Activated CD4-positive, alpha-beta T cell treated with anti-CD3 and anti-CD28 coated beads, Interleukin-2, Interleukin-4, amounts not matched to agents 100 ng/mL and 50 ng/mL, durations not matched to agents 16 hours and 8 hours (primary cell): Measurements from ENCODE around the gene FHIP1B.
"Not testable (repeated sequence)": the region's sequence is repeated elsewhere in the genome, so short reads cannot be mapped to it uniquely, and the experiment has no call there.

ENCODE experiments used
- DNase-seq: peaks from one replicate; pipeline ENCODE4 v3.0.0-alpha.2; 2020; ENCODE audit warnings: low spot score

The FHIP1B gene

GRCh38 chr11:6234387-6235107, at the start of gene FHIP1B:
TSS of gene FHIP1B (minus strand) at chr11:6234636. CDS start at chr11:6224516, 10,120 bp downstream.
- DNase-seq, result peak; percentile 100

- no peak for DNase-seq
Observed at GRCh38 chr11:6283453-6284023, 49.1 kb upstream of the FHIP1B start.

DNA sequence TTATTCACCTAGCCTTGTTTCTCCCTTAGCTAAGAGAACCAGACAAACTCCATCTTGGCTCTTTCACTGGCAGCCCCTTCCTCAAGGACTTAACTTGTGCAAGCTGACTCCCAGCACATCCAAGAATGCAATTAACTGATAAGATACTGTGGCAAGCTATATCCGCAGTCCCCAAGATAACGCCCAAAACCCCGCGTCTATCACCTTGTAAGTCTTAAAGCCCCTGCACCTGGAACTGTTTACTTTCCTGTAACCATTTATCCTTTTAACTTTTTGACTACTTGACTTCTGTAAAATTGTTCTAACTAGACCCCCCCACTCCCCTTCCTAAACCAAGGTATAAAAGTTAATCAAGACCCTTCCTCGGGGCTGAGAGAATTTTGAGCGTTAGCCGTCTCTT, 46.4 kb upstream of the FHIP1B start:
- not testable (repeated sequence) for DNase-seq

DNA sequence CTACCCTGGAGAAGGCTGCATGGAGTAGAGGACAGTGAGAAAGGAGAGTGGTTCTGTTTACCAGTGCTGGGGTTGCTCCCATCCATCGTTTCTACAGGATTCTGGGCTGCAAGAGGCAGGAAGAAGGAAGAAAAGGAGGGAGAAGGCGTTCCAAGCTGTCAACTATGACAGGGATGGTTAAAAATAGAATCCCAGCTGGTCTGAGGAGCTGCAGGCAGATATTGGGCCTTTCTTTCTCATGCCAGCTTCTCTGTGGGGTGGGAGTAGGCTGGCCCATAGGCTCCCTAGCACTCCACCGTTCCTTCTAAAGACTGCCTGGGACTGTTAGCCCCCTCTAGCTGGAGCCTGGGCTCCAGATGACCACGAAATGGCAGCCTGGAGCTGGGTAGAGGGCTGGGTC, 38.8 kb upstream of the FHIP1B start:
- no peak for DNase-seq

- no peak for DNase-seq
Observed at GRCh38 chr11:6271598-6271997, 37.2 kb upstream of the FHIP1B start.

- DNase-seq, result no peak
Observed at GRCh38 chr11:6270584-6271246, 36.3 kb upstream of the FHIP1B start.

DNA sequence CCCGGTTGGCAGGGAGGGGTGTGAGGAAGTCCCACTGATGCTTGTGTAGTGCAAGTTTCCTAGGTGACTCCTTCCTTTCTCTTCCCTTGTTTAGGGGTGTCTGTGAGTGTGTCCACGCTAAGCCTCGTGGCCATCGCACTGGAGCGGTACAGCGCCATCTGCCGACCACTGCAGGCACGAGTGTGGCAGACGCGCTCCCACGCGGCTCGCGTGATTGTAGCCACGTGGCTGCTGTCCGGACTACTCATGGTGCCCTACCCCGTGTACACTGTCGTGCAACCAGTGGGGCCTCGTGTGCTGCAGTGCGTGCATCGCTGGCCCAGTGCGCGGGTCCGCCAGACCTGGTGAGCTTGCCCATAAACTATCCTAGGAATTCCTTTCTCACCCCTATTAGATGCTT, 35.6 kb upstream of the FHIP1B start:
- no peak for DNase-seq

- DNase-seq, result no peak
Observed at GRCh38 chr11:6268820-6269219, 34.4 kb upstream of the FHIP1B start.

DNA sequence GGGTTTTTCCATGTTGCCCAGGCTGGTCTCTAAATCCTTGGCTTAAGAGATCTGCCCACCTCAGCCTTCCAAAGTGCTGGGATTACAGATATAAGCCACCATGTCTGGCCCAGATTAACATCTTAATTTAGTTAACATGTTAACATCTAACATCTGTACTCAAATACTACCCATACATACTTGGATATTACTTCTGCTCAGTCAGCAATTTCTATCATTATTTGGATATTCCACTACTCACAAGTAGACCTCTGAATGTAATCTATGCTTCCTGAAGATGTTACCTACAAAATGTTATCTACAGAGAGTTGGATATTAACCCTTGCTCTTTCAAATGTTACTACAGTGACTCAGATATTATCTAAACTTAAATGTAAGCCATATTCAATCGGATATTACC, 29.2 kb upstream of the FHIP1B start:
- DNase-seq, result no peak

GRCh38 chr11:6260207-6260726, 25.8 kb upstream of the FHIP1B start:
- DNase-seq, result no peak

DNA sequence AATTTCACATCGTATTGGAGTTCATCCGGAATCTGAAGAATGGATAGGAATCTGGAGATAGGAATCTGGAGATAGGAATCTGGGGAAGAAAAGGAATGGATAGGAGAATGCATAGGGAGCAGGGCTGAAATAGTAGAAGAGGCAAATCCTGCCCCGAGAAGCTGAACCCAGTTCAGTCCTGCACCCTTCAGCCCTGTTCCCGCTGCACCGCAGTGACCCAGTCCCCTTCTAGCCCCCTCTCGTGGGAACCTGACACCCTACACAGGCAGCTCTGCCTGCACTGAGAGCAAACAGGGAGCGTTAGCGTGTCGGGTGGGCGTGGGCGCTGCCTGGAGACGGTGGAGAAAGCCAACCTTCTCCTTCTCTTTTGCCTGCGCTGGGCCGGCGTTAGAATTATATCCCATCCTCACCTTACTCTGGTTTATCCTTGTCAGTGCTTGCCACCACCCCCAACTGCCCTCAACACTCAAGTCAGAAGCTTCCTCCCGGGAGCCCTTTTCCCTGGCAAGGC, 24.2 kb upstream of the FHIP1B start:
- no peak for DNase-seq

GRCh38 chr11:6258141-6258540, 23.7 kb upstream of the FHIP1B start:
- DNase-seq, result no peak

DNA sequence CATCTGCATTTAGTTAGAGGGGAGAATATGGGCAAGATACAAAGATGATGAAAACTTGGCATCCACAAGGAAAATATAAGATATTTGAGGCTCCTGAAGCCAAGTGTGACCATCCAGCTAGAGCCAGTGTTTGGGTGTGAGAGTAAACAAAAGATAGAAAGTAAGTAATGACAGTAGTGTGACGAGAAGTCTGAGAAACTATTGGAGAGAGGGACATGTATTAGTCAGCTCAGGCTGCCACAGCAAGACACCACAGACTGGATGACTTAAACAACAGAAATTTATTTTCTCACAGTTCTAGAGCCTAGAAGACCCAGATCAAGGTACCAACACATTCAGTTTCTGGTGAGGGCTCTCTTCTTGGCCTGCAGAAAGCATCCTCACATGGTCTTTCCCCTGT, 18.8 kb upstream of the FHIP1B start:
- peak; percentile 48 for DNase-seq

GRCh38 chr11:6251990-6252473, 17.6 kb upstream of the FHIP1B start:
- DNase-seq, result no peak

- DNase-seq, result peak; percentile 48
Observed at GRCh38 chr11:6251120-6251733, 16.8 kb upstream of the FHIP1B start.

- DNase-seq, result no peak
Observed at GRCh38 chr11:6249770-6250555, 15.5 kb upstream of the FHIP1B start.

- not testable (repeated sequence) for DNase-seq
Observed at GRCh38 chr11:6248897-6249296, 14.5 kb upstream of the FHIP1B start.

DNA sequence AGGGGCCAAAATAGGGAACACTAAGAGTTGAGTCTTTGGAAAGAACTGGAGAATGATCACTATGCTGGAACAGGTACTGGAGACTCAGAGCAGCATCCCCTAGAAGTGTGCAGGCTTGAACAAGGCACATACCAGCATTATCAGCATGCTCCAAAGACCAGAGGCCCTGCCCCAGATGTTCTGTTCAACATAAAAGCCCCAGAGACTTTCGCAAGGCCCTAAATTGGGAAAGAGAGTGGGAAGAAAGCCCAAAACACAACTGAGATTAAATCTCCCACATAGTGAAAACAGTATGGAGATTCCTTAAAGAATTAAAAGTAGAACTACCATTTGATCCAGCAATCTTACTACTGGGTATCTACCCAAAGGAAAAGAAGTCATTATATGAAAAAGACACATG, 13.8 kb upstream of the FHIP1B start:
- DNase-seq, result no peak

DNA sequence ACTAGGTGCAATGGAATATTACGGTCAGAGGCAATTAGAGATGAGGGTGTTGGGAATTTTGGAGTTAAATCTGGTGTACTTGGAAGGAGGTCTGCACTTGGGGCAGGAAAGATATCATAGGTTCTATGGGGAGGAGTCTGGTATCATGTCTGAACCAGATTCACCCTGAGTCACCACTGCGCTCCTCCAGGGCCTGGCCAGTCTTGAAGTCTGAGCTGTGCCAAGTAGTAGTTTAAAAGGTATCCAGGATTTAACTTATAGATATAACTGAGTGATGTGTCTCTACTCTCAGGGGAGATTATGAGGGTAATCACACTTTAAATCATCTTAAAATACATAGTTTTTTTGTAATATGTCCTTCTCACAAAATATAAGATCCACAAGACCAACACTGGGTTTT, 11.1 kb upstream of the FHIP1B start:
- DNase-seq, result no peak

DNA sequence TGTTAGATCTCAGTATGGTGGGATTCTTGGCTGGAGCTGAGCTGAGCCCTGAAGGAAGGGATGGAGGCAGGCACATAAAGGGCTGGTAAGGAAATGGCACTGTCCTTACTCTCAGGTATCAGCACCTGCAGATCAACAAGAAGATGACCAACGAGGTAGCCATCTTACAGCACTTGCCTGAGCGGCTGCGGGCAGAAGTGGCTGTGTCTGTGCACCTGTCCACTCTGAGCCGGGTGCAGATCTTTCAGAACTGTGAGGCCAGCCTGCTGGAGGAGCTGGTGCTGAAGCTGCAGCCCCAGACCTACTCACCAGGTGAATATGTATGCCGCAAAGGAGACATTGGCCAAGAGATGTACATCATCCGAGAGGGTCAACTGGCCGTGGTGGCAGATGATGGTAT, 6.9 kb upstream of the FHIP1B start:
- no peak for DNase-seq

DNA sequence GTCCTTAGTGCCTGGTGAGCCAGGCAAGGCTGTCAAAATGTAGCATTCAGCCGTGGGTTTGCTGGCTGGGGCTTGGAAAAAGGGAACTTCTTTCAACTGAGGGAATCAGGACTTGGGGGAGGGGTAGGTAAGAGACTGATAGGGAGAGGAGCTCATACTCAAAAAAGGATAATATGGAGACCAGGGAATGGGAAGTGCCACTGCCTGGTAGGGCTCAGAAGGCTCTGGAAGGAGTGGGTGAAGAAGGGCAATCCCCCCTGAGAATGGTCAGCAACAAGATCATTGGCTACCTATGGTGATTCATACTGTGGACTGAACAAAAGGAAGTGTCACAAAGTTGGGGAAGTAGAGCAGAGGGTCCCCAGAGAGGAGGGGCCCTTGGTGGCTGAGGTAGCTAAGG, 6.3 kb upstream of the FHIP1B start:
- no peak for DNase-seq

- DNase-seq, result no peak
Observed at GRCh38 chr11:6240139-6240538, 5.7 kb upstream of the FHIP1B start.
